EH (cell line): ENCODE data around the gene TPBGL.

Experiments
- DNase-seq: peaks from one replicate; pipeline ENCODE4 v3.0.0-alpha.2; 2015; ENCODE audit warnings: low read depth

TPBGL gene

DNA sequence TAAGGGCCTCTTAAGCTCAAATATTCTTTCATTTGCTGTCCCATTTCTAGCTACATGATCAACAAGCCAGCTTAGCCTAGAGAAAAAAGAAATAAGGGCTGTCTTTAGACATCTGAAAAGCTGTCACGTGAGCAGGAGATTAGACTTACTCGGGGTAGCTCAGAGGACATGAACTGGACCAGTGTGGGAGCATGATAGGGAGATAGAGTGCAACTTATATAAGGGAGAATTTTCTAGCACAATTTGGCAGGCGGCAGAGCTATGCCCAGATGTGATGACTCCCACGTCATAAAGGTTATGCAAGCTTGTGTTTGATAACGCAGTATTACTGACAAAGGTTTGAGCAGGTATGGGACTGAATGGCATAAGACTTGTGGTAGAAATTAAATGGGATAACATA is 28.2 kb upstream of the TPBGL start:
- no peak for DNase-seq

DNA sequence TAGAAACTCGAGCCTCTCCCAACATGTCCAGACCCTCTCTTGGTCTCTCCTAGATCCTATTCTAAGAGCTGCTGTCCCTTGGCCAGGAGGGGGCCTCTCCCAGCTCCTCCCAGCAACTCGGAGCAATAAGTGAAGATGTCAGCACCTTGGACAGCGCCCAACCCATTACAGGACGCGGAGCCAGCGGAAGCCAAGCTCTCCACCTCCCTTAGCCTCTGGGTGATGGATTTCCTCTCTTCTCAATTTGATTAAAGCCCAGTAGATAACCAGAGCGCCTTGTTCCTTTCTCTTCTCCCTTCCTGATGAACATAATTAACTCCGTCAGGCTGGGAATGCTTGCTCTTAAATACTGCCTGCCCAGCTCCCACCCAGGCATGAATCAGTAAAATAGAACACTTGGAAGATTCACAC is 26.2 kb upstream of the TPBGL start:
- DNase-seq, result peak; percentile 80

DNA sequence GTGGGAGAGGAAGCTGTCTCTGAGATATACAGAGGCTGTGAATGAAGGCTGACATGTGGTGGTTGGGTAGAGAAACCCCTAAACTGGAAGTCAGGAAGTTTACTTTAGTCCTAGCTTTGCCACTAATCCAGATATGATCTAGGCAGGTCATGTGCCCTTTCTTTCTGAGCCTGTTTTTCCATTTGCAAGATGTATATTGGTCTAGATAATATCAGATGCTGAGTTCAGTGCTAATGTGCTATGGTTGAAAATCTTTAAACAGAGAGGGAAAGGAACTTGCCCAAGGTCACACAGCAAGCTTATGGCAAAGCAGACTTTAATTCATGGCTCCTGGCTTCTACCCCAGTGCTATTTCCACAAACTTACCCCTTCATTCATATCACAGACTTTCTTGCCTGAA is 25.7 kb upstream of the TPBGL start:
- no peak for DNase-seq

DNA sequence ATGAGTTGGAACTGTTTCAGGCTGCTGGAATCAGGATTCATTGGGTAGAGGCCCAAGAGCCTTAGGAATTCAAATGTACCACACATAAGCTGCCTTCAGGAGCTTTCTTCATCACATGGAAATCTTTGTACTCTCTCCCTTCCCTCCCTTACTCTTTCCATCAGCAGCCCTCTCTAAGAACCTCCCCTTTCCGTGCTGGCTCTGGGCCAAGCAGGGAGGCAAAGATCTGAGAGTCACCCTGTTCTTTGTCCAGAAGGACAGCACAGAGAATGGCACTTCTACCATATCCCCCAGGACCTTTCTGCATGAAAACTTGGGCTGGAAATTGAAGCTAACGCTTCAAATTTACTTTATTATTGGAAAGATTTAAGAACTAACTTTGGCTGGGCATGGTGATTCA is 20.7 kb upstream of the TPBGL start:
- DNase-seq, result no peak

DNA sequence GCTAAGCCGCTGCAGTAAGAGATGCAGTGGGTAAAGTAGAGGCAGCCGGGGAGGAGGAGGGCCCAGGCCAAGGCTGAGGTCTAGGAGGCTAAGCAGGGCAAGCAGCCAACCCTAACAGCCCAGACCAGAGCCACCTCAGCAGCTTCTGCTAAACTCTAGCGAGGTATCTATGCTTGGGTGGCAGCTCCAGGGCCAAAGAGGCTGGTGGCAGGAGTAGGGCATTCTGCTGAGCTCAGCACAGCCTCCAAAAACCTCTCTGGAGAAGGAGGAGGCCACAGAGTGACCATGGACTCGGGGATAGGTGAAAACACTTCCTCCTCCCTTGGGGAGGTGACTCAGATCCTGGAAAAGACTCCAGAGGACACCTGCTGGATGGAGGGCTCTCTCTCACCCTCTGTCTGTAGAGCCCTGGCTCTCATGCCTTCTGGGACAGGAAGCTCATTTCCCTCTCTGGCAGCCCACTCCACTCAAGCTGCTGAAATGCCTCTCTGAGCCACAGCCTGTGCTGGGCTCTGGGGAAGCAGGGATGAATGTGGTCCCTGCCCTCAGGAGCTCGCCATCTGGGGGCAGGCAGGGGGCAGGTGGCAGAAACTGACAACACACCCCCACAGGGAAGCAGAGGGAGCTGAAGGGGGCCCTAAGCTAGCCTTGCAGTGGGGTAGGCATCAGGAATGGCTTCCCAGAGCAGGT is 16.5 kb upstream of the TPBGL start:
- DNase-seq, result no peak

DNA sequence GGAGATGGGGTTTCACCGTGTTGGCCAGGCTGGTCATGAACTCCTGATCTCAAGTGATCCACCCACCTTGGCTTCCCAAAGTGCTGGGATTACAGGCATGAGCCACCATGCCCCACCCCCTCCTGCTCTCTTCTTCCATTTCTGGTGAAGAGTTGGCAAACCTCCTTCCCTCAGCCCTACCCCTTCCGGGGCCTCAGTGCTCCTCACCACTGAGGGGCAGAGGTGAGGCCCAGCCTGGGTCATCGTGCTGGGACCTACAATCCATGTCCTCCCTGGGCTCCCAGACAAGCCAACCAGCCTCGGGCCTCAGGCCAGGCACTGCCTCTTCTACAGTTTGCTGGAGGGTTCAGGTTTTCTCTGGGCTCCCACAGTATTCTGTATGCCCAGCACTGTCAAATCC is 14.8 kb upstream of the TPBGL start:
- no peak for DNase-seq

DNA sequence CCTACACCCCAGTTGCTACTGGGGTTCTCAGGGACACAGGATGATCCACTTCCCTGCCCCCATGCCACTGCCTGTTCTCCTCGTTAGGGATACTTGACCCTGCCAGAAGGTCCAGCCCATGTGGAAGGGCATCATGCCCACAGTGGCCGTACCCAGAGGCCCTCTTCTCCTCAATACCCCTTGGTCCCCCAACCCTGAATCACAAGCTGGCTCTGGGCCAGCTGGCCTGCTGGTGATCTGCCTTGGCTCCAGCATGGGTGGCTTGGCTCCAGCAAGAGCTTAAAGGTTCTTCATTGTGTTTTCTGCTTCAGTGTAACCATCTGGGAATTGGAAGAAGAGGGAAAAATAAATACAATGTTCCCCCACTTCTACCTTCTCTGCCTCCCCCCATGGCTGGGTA is 11.1 kb upstream of the TPBGL start:
- DNase-seq, result no peak

DNA sequence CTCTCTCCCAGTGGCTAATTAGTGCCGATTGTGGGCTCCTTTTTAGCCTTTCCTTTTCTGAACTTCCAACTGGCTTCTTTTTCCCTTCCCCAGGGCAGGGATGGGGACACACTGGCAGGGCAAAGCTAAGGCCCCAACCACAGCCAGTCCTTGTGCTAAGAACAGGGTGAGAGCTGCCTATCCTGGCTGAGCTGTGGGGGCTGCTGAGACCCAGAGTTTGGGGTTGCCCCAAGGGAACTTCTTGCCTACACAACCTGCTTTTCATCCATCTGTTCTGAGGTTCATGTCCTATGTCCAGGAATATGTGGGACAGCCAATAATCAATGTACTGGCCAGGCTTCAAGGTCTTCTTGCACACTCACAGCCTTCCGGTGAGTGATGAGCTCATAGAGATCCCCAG is 10.0 kb upstream of the TPBGL start:
- DNase-seq, result no peak

DNA sequence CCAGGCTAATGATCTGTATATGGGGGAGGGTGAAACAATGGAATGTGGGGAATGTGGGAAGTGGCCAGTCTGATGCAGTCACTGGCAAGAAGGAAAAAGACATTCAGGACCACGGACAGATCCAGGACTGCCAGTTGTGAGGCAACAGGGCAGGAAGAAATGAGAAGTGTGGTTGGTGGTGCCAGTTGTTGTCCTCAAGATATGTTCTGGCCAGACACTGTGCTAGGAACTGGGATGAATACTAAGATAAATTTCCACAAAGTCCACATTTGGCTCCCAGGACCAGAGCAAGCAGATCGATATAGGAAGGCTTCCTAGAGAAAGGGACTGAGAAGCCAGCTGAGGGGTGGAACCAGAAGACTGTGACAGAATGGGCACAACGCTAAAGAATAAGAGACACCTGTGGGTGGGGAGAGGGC is 6.8 kb upstream of the TPBGL start:
- peak; percentile 75 for DNase-seq

DNA sequence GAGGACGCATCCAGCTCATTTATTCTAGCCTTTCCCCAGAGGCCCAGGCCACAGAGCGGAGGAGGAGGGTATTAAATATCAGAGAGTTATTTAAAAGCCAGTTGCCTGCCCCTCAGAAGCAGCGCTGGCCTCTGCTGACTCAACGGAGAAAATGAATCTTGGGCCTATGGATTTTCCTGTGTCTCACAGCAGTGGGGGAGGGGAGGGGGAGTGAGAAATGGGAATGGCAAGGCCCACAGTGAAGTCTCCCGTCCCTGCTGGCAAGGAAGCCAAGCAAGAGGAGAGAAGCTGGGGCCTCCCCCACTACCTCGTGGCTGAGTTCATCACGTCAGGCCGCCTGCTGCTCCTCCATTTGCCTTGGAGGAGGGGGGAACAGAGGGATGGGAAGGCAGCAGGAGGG is 4.5 kb upstream of the TPBGL start:
- no peak for DNase-seq

DNA sequence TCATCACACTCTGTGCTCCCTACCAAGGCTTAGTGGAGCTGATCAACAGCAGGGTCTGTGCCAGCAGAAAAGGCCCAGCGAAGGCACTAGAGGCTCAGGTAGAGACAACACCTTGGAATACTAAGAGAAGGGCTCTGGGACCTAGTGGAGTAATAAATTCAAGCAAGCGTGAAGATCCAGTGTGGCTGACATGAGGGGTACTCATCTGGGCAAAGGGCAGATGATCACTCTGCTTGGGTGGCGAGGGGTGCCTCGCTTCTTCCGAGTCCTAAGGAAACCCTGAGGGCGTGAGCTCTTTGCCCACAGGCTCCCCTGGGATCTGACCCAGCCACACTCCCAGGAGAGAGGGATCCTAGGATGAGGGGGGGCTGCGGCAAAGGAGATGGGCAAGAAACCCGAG is 3.5 kb upstream of the TPBGL start:
- no peak for DNase-seq

DNA sequence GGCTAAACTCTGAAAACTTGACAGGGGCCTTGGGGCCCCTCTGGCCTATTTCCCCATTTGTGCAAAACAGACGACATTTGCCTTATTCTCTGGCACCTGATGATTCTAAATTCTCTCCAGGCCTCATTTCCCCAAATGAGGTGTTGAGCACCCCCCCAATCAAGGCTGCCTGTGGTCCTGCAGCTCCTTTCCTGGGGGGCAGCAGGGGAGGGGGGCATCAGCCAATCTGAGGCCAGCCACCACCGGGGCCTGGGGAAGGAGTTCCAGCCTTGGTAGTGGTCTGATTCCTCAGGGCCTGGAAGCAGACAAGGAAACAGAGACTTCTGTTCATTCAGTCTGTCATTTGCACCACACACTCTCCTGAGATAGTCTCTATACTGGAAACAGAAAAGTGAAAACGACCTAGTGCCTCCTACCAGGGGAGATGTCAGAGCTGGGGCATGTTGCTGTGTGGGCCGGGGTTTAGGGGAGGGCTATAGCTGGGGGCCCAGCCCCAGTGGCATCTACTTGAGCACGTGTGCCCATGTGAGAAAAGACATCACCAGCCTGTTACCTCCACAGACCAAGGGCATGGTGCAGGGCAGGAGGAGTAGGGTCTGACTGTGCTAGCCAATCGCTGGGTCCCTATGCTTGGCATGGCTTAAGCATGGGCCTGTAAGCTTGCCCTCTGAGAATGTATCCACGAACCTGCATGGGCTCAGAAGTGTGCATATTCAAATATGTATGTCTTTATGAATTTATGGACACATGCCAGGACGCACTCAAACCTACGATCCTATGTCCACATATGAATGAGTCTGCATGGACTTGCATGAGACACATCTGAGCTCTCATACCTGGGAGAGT is 1.8 kb upstream of the TPBGL start:
- DNase-seq, result no peak

DNA sequence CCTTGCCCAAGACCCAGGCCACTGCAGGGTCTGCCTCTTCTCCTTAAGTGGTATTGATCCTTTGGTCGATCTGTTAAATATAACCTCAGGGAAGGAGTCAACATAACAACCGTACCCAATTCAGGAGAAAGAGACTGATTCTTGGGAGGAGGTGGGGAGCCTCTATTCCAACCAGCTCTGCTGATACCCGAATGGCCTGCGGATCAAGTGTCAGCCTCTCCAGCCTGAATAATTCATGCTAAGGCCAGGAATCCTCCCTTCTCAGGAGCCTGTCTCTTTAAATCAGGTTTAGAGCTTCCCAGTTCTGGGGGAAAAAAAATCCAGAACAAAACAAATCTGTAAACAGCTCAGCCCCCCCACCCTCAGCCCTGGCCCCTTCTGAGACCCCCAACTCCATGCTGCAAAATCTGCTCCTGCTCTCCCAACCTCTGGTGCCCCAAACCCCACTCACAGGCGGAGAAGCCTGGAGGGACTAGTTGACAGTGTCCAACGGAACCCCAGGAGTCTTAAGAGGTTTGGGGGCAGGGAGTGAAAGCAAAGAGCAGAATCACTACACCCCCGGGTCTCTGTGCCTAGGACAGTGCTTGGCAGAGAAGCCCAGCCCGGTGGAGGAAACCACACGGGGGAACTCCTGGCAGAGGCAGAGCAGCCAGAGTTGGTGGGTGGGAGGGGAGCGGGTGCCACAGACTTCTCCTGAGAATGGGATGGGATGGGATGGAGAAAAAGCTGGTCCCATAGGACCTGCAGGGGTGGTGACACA is 863 bp upstream of the TPBGL start:
- DNase-seq, result no peak

DNA sequence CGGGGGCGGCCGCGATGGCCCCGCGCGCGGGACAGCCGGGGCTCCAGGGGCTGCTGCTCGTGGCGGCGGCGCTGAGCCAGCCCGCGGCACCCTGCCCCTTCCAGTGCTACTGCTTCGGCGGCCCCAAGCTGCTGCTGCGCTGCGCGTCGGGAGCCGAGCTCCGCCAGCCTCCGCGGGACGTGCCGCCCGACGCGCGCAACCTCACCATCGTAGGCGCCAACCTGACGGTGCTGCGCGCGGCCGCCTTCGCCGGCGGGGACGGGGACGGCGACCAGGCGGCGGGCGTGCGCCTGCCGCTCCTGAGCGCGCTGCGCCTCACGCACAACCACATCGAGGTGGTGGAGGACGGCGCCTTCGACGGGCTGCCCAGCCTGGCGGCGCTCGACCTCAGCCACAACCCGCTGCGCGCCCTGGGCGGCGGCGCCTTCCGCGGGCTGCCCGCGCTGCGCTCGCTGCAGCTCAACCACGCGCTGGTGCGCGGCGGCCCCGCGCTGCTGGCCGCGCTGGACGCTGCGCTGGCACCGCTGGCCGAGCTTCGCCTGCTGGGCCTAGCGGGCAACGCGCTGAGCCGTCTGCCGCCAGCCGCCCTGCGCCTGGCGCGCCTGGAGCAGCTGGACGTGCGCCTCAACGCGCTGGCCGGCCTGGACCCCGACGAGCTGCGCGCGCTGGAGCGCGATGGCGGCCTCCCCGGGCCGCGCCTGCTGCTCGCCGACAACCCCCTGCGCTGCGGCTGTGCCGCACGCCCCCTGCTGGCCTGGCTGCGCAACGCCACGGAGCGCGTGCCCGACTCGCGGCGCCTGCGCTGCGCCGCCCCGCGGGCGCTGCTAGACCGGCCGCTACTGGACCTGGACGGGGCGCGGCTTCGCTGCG is 697 bp downstream of the TPBGL start:
- DNase-seq, result peak; percentile 83

DNA sequence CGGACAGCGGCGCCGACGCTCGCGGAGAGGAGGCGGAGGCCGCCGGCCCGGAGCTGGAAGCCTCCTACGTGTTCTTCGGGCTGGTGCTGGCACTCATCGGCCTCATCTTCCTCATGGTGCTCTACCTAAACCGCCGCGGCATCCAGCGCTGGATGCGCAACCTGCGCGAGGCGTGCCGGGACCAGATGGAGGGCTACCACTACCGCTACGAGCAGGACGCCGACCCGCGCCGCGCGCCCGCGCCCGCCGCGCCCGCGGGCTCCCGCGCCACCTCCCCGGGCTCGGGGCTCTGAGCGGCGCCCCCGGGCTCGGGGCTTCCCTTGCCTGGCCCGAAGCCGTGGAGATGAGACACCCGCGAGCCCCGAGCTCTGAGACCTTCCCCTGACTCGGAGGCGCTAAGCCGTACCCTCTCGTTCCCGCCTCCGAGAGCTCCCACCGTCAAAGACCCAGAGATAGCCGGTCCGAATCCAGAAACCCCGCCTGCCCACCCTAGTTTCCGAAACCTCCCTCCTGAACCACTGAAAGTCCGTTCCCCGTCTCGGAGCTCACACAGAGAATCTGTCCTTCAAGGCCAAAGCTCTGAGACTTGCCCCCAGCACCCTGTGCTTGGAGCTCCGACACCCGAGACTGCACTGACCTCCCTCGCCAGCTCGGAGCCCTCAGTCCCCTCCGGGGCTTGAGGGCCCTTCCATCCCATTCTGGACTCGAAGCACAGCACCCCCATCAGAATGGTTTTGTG is 1.5 kb downstream of the TPBGL start:
- DNase-seq, result no peak

DNA sequence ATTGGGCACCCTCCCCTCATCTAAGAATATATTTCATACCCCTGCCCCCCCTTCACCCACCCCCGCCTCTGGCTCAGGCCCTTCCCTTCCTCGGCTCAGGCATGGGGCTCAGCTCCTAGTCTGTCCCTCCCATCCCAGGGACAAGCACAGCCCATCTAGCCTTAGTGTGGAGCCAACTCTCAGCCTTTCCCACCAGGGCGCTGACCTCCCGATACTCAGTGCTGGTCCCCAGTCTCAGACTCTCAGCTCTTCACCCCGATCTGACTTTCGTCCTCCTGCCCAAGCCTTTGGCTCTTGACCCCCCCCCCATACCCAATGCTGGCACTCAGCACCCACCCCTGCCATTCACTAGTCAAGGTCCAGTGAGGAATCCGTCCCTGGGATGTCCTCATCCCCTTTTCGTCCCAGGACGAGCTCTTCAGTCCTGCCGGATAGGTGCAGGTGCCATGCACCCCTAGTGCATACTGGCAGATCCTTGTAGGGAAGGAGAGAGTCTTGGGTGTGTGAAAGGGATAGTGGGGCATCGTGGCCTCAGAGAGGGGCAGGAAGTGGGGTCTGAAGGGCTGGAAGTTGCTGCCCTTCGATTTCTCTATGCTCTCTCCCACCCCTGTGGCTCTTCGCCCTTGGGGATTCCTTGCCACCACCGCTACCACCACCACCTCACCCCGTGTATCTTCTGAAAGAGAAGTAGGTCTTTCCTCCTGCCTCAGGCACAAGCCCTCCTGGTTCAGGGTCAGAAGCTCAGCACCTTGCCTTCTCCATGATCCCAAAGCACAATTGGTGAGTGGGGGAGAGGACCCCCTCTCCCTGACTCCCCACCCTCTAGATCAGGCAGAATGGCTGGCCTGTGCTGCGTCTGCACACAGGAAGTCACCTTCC is 2.4 kb downstream of the TPBGL start:
- no peak for DNase-seq

DNA sequence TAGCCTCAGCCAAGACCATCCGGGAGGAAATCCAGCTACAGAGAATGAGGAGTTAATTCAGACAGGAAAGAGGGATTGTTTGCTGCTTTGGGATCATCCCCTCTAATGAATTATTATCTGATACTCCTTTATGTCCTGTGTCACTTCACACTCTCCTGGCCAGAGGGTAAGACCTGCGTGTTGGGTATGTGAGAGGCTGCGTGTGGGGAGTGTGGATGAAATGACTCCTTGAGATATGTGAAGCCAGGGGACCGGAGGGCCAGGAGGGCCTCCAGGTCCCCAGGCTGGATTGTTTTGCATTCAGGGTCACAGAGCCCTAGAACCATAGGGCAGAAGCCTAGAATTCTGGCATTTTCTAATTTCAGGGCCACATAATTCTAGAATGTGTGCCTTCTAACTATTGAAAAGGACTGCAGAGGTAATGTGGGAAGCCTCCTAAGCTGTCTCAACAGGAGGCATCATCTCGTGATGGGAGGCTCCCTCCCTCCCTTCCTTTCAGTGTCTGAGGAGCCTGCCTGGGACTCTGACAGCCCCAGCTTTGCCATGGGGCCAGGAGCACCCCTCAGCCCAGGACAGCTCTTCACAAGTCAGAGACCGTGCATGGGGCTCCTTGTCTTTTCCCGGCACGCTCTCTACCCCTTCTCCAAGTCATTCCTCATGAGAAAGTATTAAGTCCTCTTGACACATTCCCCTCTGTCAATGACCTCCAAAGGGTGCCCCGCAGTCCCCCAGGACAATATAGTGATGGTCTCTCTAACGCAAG is 3.7 kb downstream of the TPBGL start:
- DNase-seq, result no peak

DNA sequence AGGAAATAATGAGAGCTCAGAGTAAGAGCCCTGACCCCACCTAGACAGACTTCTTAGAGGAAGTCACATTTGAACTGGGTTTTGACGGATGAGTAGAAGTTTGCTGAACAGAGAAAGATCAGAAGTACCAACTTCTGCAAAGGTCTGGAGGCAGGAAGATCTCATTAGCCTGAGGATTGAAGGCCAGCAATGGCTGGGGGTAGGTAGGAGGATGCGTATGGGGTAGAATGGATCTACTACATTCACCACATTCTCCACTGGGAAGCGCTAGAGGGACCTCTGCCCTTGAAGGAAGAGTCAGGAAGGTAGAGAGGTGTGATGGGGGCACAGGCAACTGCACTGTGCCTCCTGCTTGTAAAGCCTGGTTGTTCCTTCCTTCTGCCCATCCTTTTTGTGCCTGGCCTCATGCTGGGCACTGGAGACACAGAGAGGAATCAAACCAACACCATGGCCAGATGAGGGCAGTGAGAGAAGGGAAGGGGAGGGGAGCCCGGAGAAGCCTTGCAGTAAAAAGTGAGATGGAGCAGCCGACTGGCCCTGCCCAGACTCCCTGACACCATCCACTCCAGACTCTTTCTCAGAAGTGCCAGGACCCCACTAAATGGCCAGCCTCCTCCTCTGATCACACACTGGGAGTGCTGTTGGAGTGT is 4.9 kb downstream of the TPBGL start:
- no peak for DNase-seq
